Measurements from ENCODE around the gene MAPRE2.

- TF ChIP-seq, protein P1, sequence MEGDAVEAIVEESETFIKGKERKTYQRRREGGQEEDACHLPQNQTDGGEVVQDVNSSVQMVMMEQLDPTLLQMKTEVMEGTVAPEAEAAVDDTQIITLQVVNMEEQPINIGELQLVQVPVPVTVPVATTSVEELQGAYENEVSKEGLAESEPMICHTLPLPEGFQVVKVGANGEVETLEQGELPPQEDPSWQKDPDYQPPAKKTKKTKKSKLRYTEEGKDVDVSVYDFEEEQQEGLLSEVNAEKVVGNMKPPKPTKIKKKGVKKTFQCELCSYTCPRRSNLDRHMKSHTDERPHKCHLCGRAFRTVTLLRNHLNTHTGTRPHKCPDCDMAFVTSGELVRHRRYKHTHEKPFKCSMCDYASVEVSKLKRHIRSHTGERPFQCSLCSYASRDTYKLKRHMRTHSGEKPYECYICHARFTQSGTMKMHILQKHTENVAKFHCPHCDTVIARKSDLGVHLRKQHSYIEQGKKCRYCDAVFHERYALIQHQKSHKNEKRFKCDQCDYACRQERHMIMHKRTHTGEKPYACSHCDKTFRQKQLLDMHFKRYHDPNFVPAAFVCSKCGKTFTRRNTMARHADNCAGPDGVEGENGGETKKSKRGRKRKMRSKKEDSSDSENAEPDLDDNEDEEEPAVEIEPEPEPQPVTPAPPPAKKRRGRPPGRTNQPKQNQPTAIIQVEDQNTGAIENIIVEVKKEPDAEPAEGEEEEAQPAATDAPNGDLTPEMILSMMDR (IDR thresholded peaks at IDR 0.05) = no peak
- TF ChIP-seq EP300 (IDR thresholded peaks at IDR 0.05) (no peak), POLR2A (IDR thresholded peaks at IDR 0.05) (no peak), POLR2AphosphoS5 (IDR thresholded peaks at IDR 0.05) (no peak)
These were observed 122.9 kb downstream of the MAPRE2 start for GRCh38 chr18:35164133-35164532.

Data from gastroesophageal sphincter (tissue), 3 donors.